GM12865 (cell line): ENCODE measurements around the gene PRDM16.

Source experiments
- DNase-seq: peaks from one replicate; pipeline ENCODE4 v3.0.0; 2010; ENCODE audit warnings: low read depth
- H3K4me3 ChIP-seq: 2 replicates; pipeline ENCODE4 v1.5.1; 2011; ENCODE audit warnings: mild to moderate bottlenecking, low read depth, low read length, control low read depth
- CTCF ChIP-seq: IDR thresholded peaks from 2 replicates; pipeline ENCODE4 v1.5.1; 2011; ENCODE audit warnings: low read length, control low read depth, low read depth, inconsistent platforms; ENCODE audit not compliant: insufficient read depth; ENCODE audit errors: missing control alignments

The PRDM16 gene

GRCh38 chr1:3363023-3363422 lies 294.0 kb downstream of the PRDM16 start:
- no peak overlapping the region for H3K4me3 ChIP-seq
- TF ChIP-seq CTCF, result no peak
- no peak for DNase-seq

- H3K4me3 ChIP-seq, result no peak overlapping the region
- TF ChIP-seq CTCF, result no peak
- DNase-seq, result no peak
Observed at GRCh38 chr1:3363756-3364155, 294.8 kb downstream of the PRDM16 start.

- H3K4me3 ChIP-seq, result no peak overlapping the region
- no peak for DNase-seq
- no peak for TF ChIP-seq CTCF
Observed at GRCh38 chr1:3364551-3364950, 295.5 kb downstream of the PRDM16 start.

- H3K4me3 ChIP-seq, result no peak overlapping the region
- DNase-seq, result no peak
- TF ChIP-seq CTCF, result no peak
Observed at GRCh38 chr1:3364983-3365382, 296.0 kb downstream of the PRDM16 start.

GRCh38 chr1:3365523-3366125 lies 296.6 kb downstream of the PRDM16 start:
- H3K4me3 ChIP-seq, result no peak overlapping the region
- TF ChIP-seq CTCF, result no peak
- DNase-seq, result no peak

GRCh38 chr1:3366126-3367051 lies 297.4 kb downstream of the PRDM16 start:
- no peak overlapping the region for H3K4me3 ChIP-seq
- TF ChIP-seq CTCF, result no peak
- no peak for DNase-seq
